Fibroblast of upper back skin (primary cell): ENCODE results near the gene GBGT1.

Experiments
- DNase-seq: peaks from one replicate; pipeline ENCODE4 v3.0.0-alpha.2; 2013

GBGT1 gene

DNA sequence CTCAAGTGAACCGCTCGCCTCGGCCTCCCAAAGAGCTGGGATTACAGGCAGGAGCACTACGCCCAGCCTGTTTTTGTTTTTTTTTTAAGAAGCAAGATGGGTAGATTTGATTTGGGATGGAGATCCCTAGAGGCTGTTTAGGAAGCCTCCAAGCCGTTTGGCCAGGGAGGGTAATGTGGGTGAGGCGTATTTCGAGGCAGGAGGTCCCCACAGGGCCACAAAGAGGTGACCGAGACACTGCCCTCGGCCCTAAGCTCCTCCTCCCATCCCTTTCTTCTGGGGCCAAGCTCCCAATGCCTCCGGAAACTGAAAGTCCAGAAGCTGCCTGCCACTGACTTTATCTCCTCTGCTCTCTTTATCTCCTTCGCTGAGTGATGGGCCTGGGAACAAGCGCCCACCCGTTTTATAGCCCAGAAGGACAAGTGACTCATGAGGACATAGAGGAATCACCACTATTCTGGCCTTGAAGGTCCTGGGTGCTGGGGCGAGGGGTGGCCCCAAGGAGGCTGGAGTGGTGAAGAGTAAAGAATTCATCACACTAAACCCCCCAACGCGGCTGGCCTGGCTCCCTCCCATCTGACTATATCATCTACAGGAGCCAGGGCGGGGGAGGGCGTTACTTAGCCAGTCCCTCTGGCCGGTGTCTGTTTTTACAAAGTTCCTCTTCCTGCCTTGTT is 40.6 kb downstream of the GBGT1 start:
- peak; percentile 25 for DNase-seq

DNA sequence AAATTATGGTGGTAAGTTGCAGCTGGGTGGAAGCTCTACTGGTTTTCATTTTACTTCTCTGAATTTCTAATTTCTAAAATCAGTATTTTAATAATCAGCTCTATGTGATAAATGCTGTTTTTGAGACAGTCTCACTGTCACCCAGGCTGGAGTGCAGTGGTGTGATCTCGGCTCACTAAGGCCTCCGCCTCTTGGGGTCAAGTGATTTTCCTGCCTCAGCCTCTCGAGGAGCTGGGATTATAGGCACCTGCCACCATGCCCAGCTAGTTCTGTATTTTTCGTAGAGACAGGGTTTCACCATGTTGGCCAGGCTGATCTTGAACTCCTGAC is 41.1 kb downstream of the GBGT1 start:
- no peak for DNase-seq

GRCh38 chr9:133121915-133122550 is 41.7 kb downstream of the GBGT1 start:
- no peak for DNase-seq

- peak; percentile 81 for DNase-seq
Observed at GRCh38 chr9:133121198-133121914, 42.4 kb downstream of the GBGT1 start, which contains the start of gene RALGDS. TSS of gene RALGDS (minus strand) at chr9:133121240. CDS start at chr9:133121154, 86 bp downstream.

- DNase-seq: no peak
Observed at GRCh38 chr9:133120501-133121197, 43.1 kb downstream of the GBGT1 start.

DNA sequence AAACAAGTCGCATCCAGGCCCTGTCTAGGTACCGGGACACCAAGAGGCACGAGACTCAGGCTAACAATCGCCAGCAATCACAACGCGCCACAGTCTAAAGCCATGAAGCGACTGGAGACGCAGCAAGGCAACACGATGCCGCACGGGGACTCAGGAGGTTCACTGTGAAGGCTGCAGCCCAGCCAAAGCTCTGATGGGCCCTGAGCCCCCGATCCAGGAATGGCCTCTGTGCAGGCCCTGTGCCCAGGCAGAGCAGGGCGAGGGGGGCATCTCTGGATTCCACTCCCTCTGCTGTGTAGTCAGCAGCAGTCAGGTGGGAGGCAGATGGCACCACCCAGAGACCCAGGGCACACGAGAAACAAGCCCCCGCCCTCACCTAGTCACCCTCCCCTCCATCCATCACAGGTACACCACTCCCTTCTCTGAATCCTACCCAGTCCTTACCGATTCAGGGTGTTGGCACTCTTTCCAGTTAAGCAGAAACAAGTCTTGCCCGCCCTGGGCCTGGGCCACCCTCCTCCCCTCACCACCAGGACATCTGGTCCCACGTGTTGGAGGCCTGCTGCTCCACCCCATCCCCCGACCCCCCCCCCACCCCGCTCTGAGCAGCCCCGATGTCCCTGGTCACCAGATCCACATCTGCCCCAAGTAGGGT is 43.7 kb downstream of the GBGT1 start:
- no peak for DNase-seq

DNA sequence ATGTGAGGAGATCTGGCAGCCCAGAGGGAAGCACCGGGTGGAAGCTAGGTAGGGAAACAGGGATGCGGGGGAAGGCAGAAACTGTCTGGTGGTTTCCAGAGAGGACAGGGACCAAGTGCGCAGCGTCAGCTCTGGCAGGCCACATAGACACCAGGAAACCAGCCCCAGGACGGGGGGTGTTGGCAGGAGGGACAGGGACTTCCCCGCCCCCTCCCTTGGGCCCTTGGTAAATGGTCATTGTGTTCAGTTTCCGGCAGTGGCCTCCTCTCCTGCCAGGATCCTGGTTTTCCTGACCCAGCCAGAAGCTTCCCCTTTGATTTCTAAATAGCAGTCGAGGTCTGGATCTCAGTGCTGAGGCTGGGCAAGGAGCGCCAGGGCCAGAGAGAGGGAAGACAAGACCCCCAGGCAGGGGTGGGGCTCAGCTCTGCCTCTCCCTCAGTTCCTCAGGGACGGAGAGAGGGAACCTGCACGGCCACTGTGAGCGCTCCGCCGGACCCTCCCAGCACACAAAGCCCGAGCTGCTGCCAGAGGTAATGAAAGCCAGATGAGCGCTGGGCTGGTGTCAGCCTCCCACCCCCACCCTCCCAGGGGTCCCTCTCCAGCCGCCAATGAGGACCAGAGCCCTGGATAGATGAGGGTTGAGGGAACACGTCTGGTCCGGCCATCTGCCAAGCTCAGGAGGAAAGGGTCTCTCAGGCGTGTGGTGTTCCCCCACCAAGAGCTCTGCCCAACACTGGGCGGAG is 44.4 kb downstream of the GBGT1 start:
- peak; percentile 71 for DNase-seq

DNA sequence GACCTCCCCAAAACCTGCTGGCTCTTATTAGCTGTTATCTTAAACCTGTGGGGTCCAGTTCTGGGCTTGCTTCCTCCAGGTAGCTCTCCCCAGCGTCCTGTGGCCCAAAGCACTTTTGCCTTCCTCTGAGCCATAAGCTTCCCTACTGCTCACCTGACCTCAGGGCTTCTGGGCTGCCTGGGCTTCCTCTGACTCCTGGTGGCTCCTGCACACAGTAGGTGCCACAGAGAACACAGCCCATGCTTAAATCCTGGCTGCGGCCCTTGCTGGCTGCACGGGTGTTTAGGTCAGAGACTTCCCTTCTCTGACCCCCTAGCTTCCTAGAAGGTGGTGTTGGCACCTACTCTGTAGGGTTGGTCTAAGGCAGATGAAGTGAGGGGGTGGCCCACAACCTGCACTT is 45.1 kb downstream of the GBGT1 start:
- no peak for DNase-seq

DNA sequence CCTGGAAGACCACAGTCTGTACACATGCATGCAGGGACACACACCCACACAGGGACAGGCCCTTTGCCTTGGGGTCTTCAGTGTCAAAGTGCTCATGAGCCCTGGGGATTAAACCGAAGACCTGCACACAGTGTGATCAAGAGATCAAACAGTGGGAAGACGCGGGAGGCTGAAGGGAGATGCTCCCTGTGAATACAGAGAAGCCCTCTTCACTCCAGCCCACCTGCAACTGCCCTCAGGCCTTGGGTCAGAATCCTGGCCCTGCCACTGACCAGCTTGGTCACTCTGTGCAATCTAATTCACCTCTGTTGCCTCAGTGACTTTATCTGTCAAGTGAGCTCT is 45.6 kb downstream of the GBGT1 start:
- DNase-seq: no peak

GRCh38 chr9:133117271-133118178 is 46.2 kb downstream of the GBGT1 start:
- no peak for DNase-seq

DNA sequence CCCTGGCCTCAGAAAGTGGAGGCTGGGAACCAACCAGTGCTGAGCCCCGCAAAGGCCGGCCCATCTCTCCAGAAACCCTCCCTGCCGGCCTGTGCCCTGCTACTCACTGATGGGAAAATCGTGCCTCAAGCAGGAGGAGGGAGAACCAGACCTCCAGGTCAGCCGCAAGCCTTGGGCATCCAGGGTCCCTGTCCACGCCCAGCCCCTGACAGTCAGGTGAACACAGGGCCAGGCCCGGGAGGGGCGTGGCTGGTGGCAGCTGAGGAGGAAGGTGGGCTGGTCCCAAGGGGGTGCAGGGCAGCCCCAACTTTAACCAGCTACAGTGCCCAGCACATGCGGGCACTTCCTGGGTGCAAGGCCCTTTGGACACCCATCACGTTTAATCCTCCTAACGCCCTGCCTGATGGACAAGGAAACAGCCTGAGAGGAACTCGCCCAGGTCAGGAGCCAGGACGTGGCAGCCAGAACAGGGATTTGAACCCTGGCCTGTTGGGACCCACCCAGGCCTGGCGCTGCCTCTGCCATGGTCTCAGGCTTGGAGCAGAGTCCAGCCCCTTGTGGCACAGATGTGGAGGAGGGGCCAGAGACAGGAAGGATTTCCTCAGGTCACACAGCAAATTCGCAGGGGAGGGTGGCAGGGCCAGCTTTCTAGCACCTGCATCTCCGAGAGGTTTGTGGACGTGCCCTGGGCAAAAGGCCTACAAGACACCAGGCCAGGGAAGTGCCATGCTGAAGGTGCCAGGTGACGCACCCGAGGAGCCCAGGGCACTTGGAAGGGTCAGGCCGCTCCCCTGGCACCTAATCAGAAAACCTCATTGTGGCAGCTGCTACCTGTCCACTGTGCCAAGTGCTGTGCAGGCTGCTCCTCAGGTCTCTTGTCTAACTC is 47.1 kb downstream of the GBGT1 start:
- DNase-seq: no peak

- DNase-seq: peak; percentile 33
Observed at GRCh38 chr9:133115604-133116345, 47.9 kb downstream of the GBGT1 start.

GRCh38 chr9:133114886-133115603 is 48.7 kb downstream of the GBGT1 start:
- no peak for DNase-seq

GRCh38 chr9:133113949-133114885 is 49.5 kb downstream of the GBGT1 start:
- DNase-seq: no peak

DNA sequence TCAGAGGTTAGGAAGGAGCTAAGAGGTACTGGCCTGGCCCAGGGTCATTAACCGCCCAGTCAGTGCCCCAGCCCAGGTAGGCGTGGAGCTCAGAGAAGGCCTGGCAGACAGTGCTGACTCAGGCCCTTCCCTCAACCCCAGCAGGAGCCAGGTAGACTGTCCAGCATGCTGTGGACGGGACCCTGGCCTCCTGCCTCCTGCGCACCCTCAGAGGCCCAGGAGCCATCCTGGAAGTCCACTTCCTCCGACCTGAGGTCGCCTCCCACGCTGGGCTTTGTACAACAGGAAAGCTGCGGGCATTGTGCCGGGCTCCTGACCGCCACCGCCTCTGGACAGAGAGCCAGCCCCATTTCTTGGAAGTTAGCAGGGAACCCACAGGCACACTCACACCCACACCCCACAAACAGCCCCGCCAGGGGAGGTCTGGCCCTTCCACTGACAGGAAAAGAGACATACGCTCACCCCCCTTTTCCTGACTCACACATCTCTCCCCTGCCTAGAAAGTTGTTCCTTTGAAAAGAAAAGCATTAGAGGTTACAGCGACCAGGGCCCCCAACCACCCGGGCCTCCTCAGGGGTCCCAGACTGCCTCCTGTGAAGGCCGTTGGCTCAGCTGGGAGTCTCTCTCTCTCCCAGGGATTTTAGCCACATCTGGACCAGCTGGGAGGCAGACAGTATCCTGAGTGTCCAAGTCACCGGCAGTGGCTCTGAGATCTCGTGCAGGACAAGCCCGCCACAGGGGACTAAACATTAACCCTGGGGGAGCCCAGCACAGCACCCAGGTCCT is 50.4 kb downstream of the GBGT1 start:
- DNase-seq: peak; percentile 36

DNA sequence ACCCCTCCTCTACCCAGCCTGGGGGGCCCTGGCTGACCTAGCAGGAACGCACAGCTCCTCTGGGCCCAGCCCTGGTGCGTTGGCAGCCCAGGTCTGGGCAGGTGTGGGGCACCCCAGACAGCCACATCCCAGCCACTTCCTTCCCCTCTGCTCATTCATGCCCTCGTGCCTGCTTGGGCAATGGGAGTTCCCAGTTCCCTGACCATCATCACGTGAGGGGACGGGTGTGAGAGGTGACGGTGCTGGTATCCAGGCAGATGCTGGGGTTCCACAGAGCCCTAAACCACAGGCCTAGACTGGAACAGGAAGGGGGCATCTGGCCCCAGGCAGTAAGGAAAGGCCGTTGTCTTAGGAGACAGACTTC is 51.1 kb downstream of the GBGT1 start:
- no peak for DNase-seq
